Keratinocyte (primary cell): ENCODE results near the gene VASN.

Source experiments
- CTCF ChIP-seq, 3 experiments: IDR thresholded peaks in 1 of 3; conservative IDR thresholded peaks in 1 of 3; optimal IDR thresholded peaks in 1 of 3; 2 replicates in 2 of 3; 3 replicates in 1 of 3; pipeline versions ENCODE3 to v1.5.1; 2011; ENCODE audit warnings: low read length in 3 of 3, mild to moderate bottlenecking in 3 of 3, moderate library complexity in 2 of 3, control low read depth in 1 of 3, inconsistent platforms in 1 of 3; ENCODE audit not compliant: insufficient read depth in 2 of 3; ENCODE audit errors: extremely low read depth in 1 of 3
- EZH2 ChIP-seq: IDR thresholded peaks from one replicate; pipeline ENCODE4 v1.6.1; 2012; ENCODE audit warnings: inconsistent platforms, mild to moderate bottlenecking, low read length, moderate library complexity

GRCh38 chr16:4361033-4361943, 10.4 kb upstream of the VASN start:
- TF ChIP-seq CTCF (optimal IDR thresholded peaks at IDR 0.05 in 1 of 3, IDR thresholded peaks at IDR 0.05 in 1 of 3, conservative IDR thresholded peaks at IDR 0.05 in 1 of 3; ENCODE audit: extremely low read depth in 1 of 3, insufficient read depth in 2 of 3, low read length in 3 of 3) (no peak), EZH2 (no peak)
